ENCODE measurements around the gene CHRNA1. TPM values are rescaled to one million over a fixed set of nuclear protein-coding genes. Genes with fewer than 3 reads are reported as not detected.

The CHRNA1 gene
- total and polyA plus RNA-seq, 2 experiments from 2014 or later = 0.16 TPM; not detected in 1

- Histone ChIP-seq H3K9me2 (ENCODE audit: insufficient read depth) (no peaks in the 10 kb centered on the region), H3K36me3 (ENCODE audit: low read depth) (no peaks in the 10 kb centered on the region), H4K20me1 (ENCODE audit: insufficient read depth) (no peaks in the 10 kb centered on the region), H3K9ac (no peak overlapping the region), H3K4me3 (no peak overlapping the region), H2AFZ (no peak overlapping the region), H3K9me3 (ENCODE audit: low read depth) (no peaks in the 10 kb centered on the region), H3K27ac (no peak overlapping the region), H3F3A (ENCODE audit: insufficient read depth) (peaks cover 24% of the 10 kb centered on the region; the same call in 1 of the 2 replicates), H3K79me2 (ENCODE audit: insufficient read depth) (no peaks in the 10 kb centered on the region), H3K4me1 (ENCODE audit: insufficient read depth) (peaks cover 51% of the 10 kb centered on the region), H3K4me2 (ENCODE audit: unreplicated experiment) (no peak overlapping the region), H3K27me3 (replicated peaks; ENCODE audit: insufficient read depth) (no peaks in the 10 kb centered on the region)
- WGBS, 2 experiments (ENCODE audit: low coverage in 1 of 2, low lambda C conversion rate in 2 of 2, missing lambda C conversion rate in 2 of 2) = 67 to 75% methylated on average over 6 of the region's 6 CpGs
- TF ChIP-seq EZH2 (IDR thresholded peaks at IDR 0.05; ENCODE audit: insufficient read depth, poor library complexity, severe bottlenecking) (no peak), EZH2phosphoT487 (IDR thresholded peaks at IDR 0.05; ENCODE audit: insufficient read depth, low read depth) (no peak)
- in situ Hi-C loops (cut with MboI) = no loop called here
- DNase-seq = no peak
Measured at GRCh38 chr2:174776223-174776622, 12.0 kb upstream of the CHRNA1 start.

GRCh38 chr2:174775571-174775980, 11.3 kb upstream of the CHRNA1 start:
- no peaks in the 10 kb centered on the region for H3K9me3 ChIP-seq (ENCODE audit: low read depth)
- peak; percentile 43 for DNase-seq
- H3K9ac ChIP-seq = no peak overlapping the region
- 73% methylated on average over 5 of the region's 5 CpGs for WGBS, 2 experiments (ENCODE audit: low coverage in 1 of 2, low lambda C conversion rate in 2 of 2, missing lambda C conversion rate in 2 of 2)
- H3K79me2 ChIP-seq (ENCODE audit: insufficient read depth) = no peaks in the 10 kb centered on the region
- no peak for TF ChIP-seq EZH2 (IDR thresholded peaks at IDR 0.05; ENCODE audit: insufficient read depth, poor library complexity, severe bottlenecking)
- TF ChIP-seq EZH2phosphoT487 (IDR thresholded peaks at IDR 0.05; ENCODE audit: insufficient read depth, low read depth) = no peak
- in situ Hi-C loops (cut with MboI) = no loop called here
- H3K4me2 ChIP-seq (ENCODE audit: unreplicated experiment) = no peak overlapping the region
- no peaks in the 10 kb centered on the region for H4K20me1 ChIP-seq (ENCODE audit: insufficient read depth)
- peaks cover 24% of the 10 kb centered on the region; the same call in 1 of the 2 replicates for H3F3A ChIP-seq (ENCODE audit: insufficient read depth)
- H3K27ac ChIP-seq = no peak overlapping the region
- no peak overlapping the region for H2AFZ ChIP-seq
- H3K4me3 ChIP-seq = no peak overlapping the region
- H3K36me3 ChIP-seq (ENCODE audit: low read depth) = no peaks in the 10 kb centered on the region
- H3K4me1 ChIP-seq (ENCODE audit: insufficient read depth) = peaks cover 51% of the 10 kb centered on the region
- no peaks in the 10 kb centered on the region for H3K9me2 ChIP-seq (ENCODE audit: insufficient read depth)
- H3K27me3 ChIP-seq (replicated peaks; ENCODE audit: insufficient read depth) = no peaks in the 10 kb centered on the region

DNA sequence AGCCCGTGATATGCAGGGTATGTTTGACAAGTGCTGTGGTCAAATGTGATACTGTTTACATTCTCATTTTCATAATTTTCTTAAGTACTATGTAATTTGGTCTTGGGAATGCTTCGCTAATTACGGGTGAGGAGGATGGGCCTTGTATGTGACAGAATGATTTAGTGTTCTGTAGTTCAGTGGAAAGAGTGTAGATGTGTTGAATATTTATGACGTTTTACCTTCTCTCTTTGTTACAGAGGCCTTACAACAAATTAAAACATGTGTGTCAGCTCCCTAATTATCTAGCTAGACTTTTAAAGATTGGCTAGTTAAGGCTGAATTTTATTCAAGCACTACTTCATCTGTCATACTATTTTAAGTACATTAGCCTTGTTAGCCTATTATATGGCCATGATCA, 10.6 kb upstream of the CHRNA1 start:
- H3F3A ChIP-seq (ENCODE audit: insufficient read depth) = peaks cover 22% of the 10 kb centered on the region; the same call in 1 of the 2 replicates
- 89 to 93% methylated on average over 4 of the region's 4 CpGs for WGBS, 2 experiments (ENCODE audit: low coverage in 1 of 2, low lambda C conversion rate in 2 of 2, missing lambda C conversion rate in 2 of 2)
- no peak for TF ChIP-seq EZH2phosphoT487 (IDR thresholded peaks at IDR 0.05; ENCODE audit: insufficient read depth, low read depth)
- TF ChIP-seq EZH2 (IDR thresholded peaks at IDR 0.05; ENCODE audit: insufficient read depth, poor library complexity, severe bottlenecking) = no peak

DNA sequence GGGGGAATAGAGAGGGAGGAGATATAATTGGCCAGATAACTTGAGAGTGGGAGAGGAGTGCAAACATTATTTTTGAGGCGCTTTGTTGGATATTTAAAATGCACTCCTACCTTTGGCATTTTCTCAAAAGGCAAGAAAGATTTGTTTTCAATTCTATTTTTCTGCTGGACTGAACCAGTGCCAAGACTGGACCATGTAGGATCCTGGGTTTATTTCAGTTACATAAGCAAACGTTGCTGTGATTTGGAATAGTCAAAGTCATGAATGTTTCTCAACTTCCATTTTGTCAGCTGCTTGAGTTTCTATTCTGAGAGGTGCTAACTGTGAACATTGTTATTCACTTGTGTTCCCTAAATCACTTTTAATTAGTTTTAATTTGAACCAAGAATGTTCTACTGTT, 8.9 kb upstream of the CHRNA1 start:
- peaks cover 28% of the 10 kb centered on the region for H3K4me1 ChIP-seq (ENCODE audit: insufficient read depth)
- TF ChIP-seq EZH2phosphoT487 (IDR thresholded peaks at IDR 0.05; ENCODE audit: insufficient read depth, low read depth) (no peak), EZH2 (IDR thresholded peaks at IDR 0.05; ENCODE audit: insufficient read depth, poor library complexity, severe bottlenecking) (no peak)
- no peaks in the 10 kb centered on the region for H3K9me3 ChIP-seq (ENCODE audit: low read depth)
- H3K27ac ChIP-seq = no peak overlapping the region
- no peaks in the 10 kb centered on the region for H4K20me1 ChIP-seq (ENCODE audit: insufficient read depth)
- H3K9me2 ChIP-seq (ENCODE audit: insufficient read depth) = no peaks in the 10 kb centered on the region
- DNase-seq = no peak
- in situ Hi-C loops (cut with MboI) = loop anchor here (5.0 kb wide), 1 partner anchor 214 kb away; no protein-coding TSS in a partner anchor
- no peaks in the 10 kb centered on the region for H3K36me3 ChIP-seq (ENCODE audit: low read depth)
- no peaks in the 10 kb centered on the region for H3K27me3 ChIP-seq (replicated peaks; ENCODE audit: insufficient read depth)
- no peak overlapping the region for H3K4me2 ChIP-seq (ENCODE audit: unreplicated experiment)
- H3F3A ChIP-seq (ENCODE audit: insufficient read depth) = 0 out of 2 replicates have a peak, but pooled peaks cover 9% of the 10 kb centered on the region
- H3K79me2 ChIP-seq (ENCODE audit: insufficient read depth) = no peaks in the 10 kb centered on the region
- WGBS, 2 experiments (ENCODE audit: low coverage in 1 of 2, low lambda C conversion rate in 2 of 2, missing lambda C conversion rate in 2 of 2) = 58 to 65% methylated on average over 2 of the region's 2 CpGs
- H3K9ac ChIP-seq = no peak overlapping the region
- peak overlapping the region; percentile 68 for H2AFZ ChIP-seq
- no peak overlapping the region for H3K4me3 ChIP-seq

More for the DNA sequence above, 10.6 kb upstream of the CHRNA1 start:
- no peaks in the 10 kb centered on the region for H3K79me2 ChIP-seq (ENCODE audit: insufficient read depth)
- H3K9me2 ChIP-seq (ENCODE audit: insufficient read depth) = no peaks in the 10 kb centered on the region
- no peak overlapping the region for H3K27ac ChIP-seq
- no peak overlapping the region for H2AFZ ChIP-seq
- no peak for DNase-seq
- peaks cover 44% of the 10 kb centered on the region for H3K4me1 ChIP-seq (ENCODE audit: insufficient read depth)
- H4K20me1 ChIP-seq (ENCODE audit: insufficient read depth) = no peaks in the 10 kb centered on the region
- no peaks in the 10 kb centered on the region for H3K9me3 ChIP-seq (ENCODE audit: low read depth)
- H3K4me2 ChIP-seq (ENCODE audit: unreplicated experiment) = no peak overlapping the region
- no peaks in the 10 kb centered on the region for H3K36me3 ChIP-seq (ENCODE audit: low read depth)
- H3K27me3 ChIP-seq (replicated peaks; ENCODE audit: insufficient read depth) = no peaks in the 10 kb centered on the region
- no peak overlapping the region for H3K9ac ChIP-seq
- in situ Hi-C loops (cut with MboI) = loop anchor here (5.0 kb wide), 1 partner anchor 212 kb away; no protein-coding TSS in a partner anchor
- H3K4me3 ChIP-seq = no peak overlapping the region

Measured in GM23248 (cell line).